ENCODE measurements around the gene SUCLA2.

Gene SUCLA2

GRCh38 chr13:47897411-47898050, 103.5 kb downstream of the SUCLA2 start:
- Histone ChIP-seq H3K27me3 (ENCODE audit: insufficient read depth, low read length) (no peaks in the 10 kb centered on the region), H3K36me3 (ENCODE audit: insufficient read depth, low read depth, low read length) (no peaks in the 10 kb centered on the region), H3K4me1 (ENCODE audit: insufficient read depth, low read length) (no peaks in the 10 kb centered on the region), H3K4me3 (ENCODE audit: low read length) (no peak overlapping the region), H3K27ac (ENCODE audit: low read length) (no peak overlapping the region), H3K9ac (ENCODE audit: low read depth, low read length) (no peak overlapping the region), H3K9me3 (ENCODE audit: insufficient read depth, low read depth, low read length) (no peaks in the 10 kb centered on the region)

GRCh38 chr13:47896546-47896945, 104.5 kb downstream of the SUCLA2 start:
- Histone ChIP-seq H3K9me3 (ENCODE audit: insufficient read depth, low read depth, low read length) (no peaks in the 10 kb centered on the region), H3K4me3 (ENCODE audit: low read length) (no peak overlapping the region), H3K36me3 (ENCODE audit: insufficient read depth, low read depth, low read length) (no peaks in the 10 kb centered on the region), H3K27ac (ENCODE audit: low read length) (no peak overlapping the region), H3K27me3 (ENCODE audit: insufficient read depth, low read length) (no peaks in the 10 kb centered on the region), H3K9ac (ENCODE audit: low read depth, low read length) (no peak overlapping the region), H3K4me1 (ENCODE audit: insufficient read depth, low read length) (no peaks in the 10 kb centered on the region)

DNA sequence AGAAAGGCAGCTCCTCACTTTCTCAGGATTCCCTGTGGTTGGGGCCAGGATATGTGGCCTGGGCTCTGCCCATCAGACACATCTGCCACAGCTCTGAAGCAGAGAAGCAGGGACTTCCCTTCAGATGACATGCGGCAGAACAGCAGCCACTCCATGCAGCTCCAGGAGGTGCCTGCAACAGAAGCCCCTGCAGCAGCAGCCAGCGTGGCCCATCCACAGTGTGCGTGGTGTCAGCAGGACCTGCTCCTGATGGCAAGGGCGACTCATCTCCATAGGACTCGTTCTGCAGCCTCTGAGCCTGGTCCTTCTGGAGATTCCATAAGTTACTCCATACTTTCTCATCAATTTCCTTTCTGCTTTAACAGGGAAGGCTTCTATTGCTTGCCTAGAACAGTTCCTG, 105.0 kb downstream of the SUCLA2 start:
- H3K9me3 ChIP-seq (ENCODE audit: insufficient read depth, low read depth, low read length), result no peaks in the 10 kb centered on the region
- H3K27me3 ChIP-seq (ENCODE audit: insufficient read depth, low read length), result no peaks in the 10 kb centered on the region
- H3K4me3 ChIP-seq (ENCODE audit: low read length), result no peak overlapping the region
- H3K9ac ChIP-seq (ENCODE audit: low read depth, low read length), result no peak overlapping the region
- no peaks in the 10 kb centered on the region for H3K36me3 ChIP-seq (ENCODE audit: insufficient read depth, low read depth, low read length)
- H3K4me1 ChIP-seq (ENCODE audit: insufficient read depth, low read length), result no peaks in the 10 kb centered on the region
- no peak overlapping the region for H3K27ac ChIP-seq (ENCODE audit: low read length)

GRCh38 chr13:47893527-47893926, 107.5 kb downstream of the SUCLA2 start:
- H3K36me3 ChIP-seq (ENCODE audit: insufficient read depth, low read depth, low read length), result no peaks in the 10 kb centered on the region
- no peak overlapping the region for H3K9ac ChIP-seq (ENCODE audit: low read depth, low read length)
- no peak overlapping the region for H3K4me3 ChIP-seq (ENCODE audit: low read length)
- H3K4me1 ChIP-seq (ENCODE audit: insufficient read depth, low read length), result no peaks in the 10 kb centered on the region
- H3K9me3 ChIP-seq (ENCODE audit: insufficient read depth, low read depth, low read length), result no peaks in the 10 kb centered on the region
- H3K27ac ChIP-seq (ENCODE audit: low read length), result no peak overlapping the region
- H3K27me3 ChIP-seq (ENCODE audit: insufficient read depth, low read length), result no peaks in the 10 kb centered on the region
